GM21526 (cell line): ENCODE results near the gene MALRD1.
"Not testable (repeated sequence)": the region's sequence is repeated elsewhere in the genome, so short reads cannot be mapped to it uniquely, and the experiment has no call there.

Experiments
- ATAC-seq: cut with Tn5 transposase; IDR thresholded peaks from one replicate; pipeline ENCODE4 v1.9.1; 2021; ENCODE audit warnings: moderate library complexity; ENCODE audit not compliant: unreplicated experiment, low FRiP score

The MALRD1 gene

GRCh38 chr10:19469521-19469920, 420.9 kb downstream of the MALRD1 start:
- no peak for ATAC-seq

- ATAC-seq, result no peak
These were observed 431.3 kb downstream of the MALRD1 start for GRCh38 chr10:19479854-19480253.

- ATAC-seq, result no peak
These were observed 431.8 kb downstream of the MALRD1 start for GRCh38 chr10:19480353-19480752.

GRCh38 chr10:19483421-19483820, 434.8 kb downstream of the MALRD1 start:
- ATAC-seq, result no peak

GRCh38 chr10:19488592-19489280, 440.1 kb downstream of the MALRD1 start:
- ATAC-seq, result no peak

- no peak for ATAC-seq
These were observed 442.6 kb downstream of the MALRD1 start for GRCh38 chr10:19491166-19491565.

- ATAC-seq, result no peak
These were observed 445.3 kb downstream of the MALRD1 start for GRCh38 chr10:19493917-19494316.

- no peak for ATAC-seq
These were observed 448.4 kb downstream of the MALRD1 start for GRCh38 chr10:19497026-19497425.

- ATAC-seq, result no peak
These were observed 450.0 kb downstream of the MALRD1 start for GRCh38 chr10:19498393-19499290.

- no peak for ATAC-seq
These were observed 450.7 kb downstream of the MALRD1 start for GRCh38 chr10:19499291-19499770.

GRCh38 chr10:19500959-19501358, 452.4 kb downstream of the MALRD1 start:
- ATAC-seq, result no peak

- ATAC-seq, result no peak
These were observed 457.0 kb downstream of the MALRD1 start for GRCh38 chr10:19505320-19506312.

- not testable (repeated sequence) for ATAC-seq
These were observed 461.6 kb downstream of the MALRD1 start for GRCh38 chr10:19510005-19510732.

GRCh38 chr10:19518109-19518508, 469.5 kb downstream of the MALRD1 start:
- no peak for ATAC-seq

- ATAC-seq, result no peak
These were observed 470.0 kb downstream of the MALRD1 start for GRCh38 chr10:19518632-19519031.

- no peak for ATAC-seq
These were observed 482.7 kb downstream of the MALRD1 start for GRCh38 chr10:19531324-19531723.

GRCh38 chr10:19532411-19532810, 483.8 kb downstream of the MALRD1 start:
- ATAC-seq, result no peak

GRCh38 chr10:19541299-19541698, 492.7 kb downstream of the MALRD1 start:
- no peak for ATAC-seq

- no peak for ATAC-seq
These were observed 497.6 kb downstream of the MALRD1 start for GRCh38 chr10:19546224-19546623.

- no peak for ATAC-seq
These were observed 500.9 kb downstream of the MALRD1 start for GRCh38 chr10:19549503-19549902.
